Chondrocyte (in vitro differentiated cells): ENCODE data around the gene MBP. TPM values are rescaled to one million over a fixed set of nuclear protein-coding genes. Genes with fewer than 3 reads are reported as not detected.

Experiments used
- DNase-seq: peaks from one replicate; pipeline ENCODE4 v3.0.0; 2021; ENCODE audit warnings: mixed read lengths, low spot score
- H3K27ac Mint-ChIP-seq: one replicate; pipeline ENCODE4 v1.8.0; 2021; ENCODE audit warnings: mild to moderate bottlenecking, moderate library complexity, mixed read lengths; ENCODE audit not compliant: unreplicated experiment
- H3K27me3 Mint-ChIP-seq: 2 replicates; pipeline ENCODE4 v1.8.0; 2021; ENCODE audit warnings: low read depth, mixed read lengths
- H3K36me3 Mint-ChIP-seq: 2 replicates; pipeline ENCODE4 v1.8.0; 2021; ENCODE audit warnings: low read depth, mixed read lengths
- H3K4me1 Mint-ChIP-seq: 2 replicates; pipeline ENCODE4 v1.8.0; 2021; ENCODE audit warnings: low read depth, mild to moderate bottlenecking, mixed read lengths
- H3K4me3 Mint-ChIP-seq: one replicate; pipeline ENCODE4 v1.8.0; 2021; ENCODE audit warnings: mild to moderate bottlenecking, moderate library complexity, mixed read lengths; ENCODE audit not compliant: unreplicated experiment
- H3K9me3 Mint-ChIP-seq: 2 replicates; pipeline ENCODE4 v1.8.0; 2021; ENCODE audit warnings: low read depth, mixed read lengths
- CTCF ChIP-seq: fragments of 200-600 bp; sonication (generic); IDR thresholded peaks from 2 replicates; pipeline ENCODE4 v1.5.0; 2021; ENCODE audit warnings: antibody characterized with exemption, mild to moderate bottlenecking, moderate library complexity
- total RNA-seq: library from RNA; stranded (reverse); gene quantifications from 3 replicates; pipeline ENCODE4 v1.2.1, GENCODE V29; 2021

Gene MBP
- total RNA-seq, 1 donor from 2014 or later, result 15.9 TPM

GRCh38 chr18:77006305-77007175 lies 126.0 kb downstream of the MBP start:
- TF ChIP-seq CTCF, result no peak
- Mint-ChIP-seq H3K9me3 (no peaks in the 10 kb centered on the region), H3K27ac (no peak overlapping the region), H3K4me1 (peaks cover 11% of the 10 kb centered on the region), H3K27me3 (peaks cover 1% of the 10 kb centered on the region), H3K4me3 (no peak overlapping the region), H3K36me3 (peaks cover 3% of the 10 kb centered on the region)
- DNase-seq, result no peak

- Mint-ChIP-seq H3K36me3 (peaks cover 3% of the 10 kb centered on the region), H3K4me3 (no peak overlapping the region), H3K4me1 (peaks cover 11% of the 10 kb centered on the region), H3K9me3 (no peaks in the 10 kb centered on the region), H3K27ac (no peak overlapping the region), H3K27me3 (peaks cover 1% of the 10 kb centered on the region)
- no peak for TF ChIP-seq CTCF
- DNase-seq, result no peak
Measured at GRCh38 chr18:77005651-77006195, 126.9 kb downstream of the MBP start.

- DNase-seq, result no peak
- Mint-ChIP-seq H3K4me1 (peaks cover 11% of the 10 kb centered on the region), H3K36me3 (peaks cover under 1% of the 10 kb centered on the region), H3K4me3 (no peak overlapping the region), H3K27me3 (peaks cover 1% of the 10 kb centered on the region), H3K27ac (no peak overlapping the region), H3K9me3 (no peaks in the 10 kb centered on the region)
- TF ChIP-seq CTCF, result no peak
Measured at GRCh38 chr18:77004555-77005380, 127.8 kb downstream of the MBP start.

- Mint-ChIP-seq H3K4me3 (no peak overlapping the region), H3K27ac (no peak overlapping the region), H3K9me3 (no peaks in the 10 kb centered on the region)
Measured at GRCh38 chr18:77003316-77003715, 129.3 kb downstream of the MBP start.

More at GRCh38 chr18:77003316-77003715, 129.3 kb downstream of the MBP start:
- no peak for TF ChIP-seq CTCF
- H3K4me1 Mint-ChIP-seq, result peaks cover 11% of the 10 kb centered on the region
- H3K36me3 Mint-ChIP-seq, result no peaks in the 10 kb centered on the region
- H3K27me3 Mint-ChIP-seq, result no peaks in the 10 kb centered on the region
- DNase-seq, result no peak
